Measurements from ENCODE around the gene NOP14.
"Not testable (repeated sequence)": the region's sequence is repeated elsewhere in the genome, so short reads cannot be mapped to it uniquely, and the experiment has no call there.

Gene NOP14

DNA sequence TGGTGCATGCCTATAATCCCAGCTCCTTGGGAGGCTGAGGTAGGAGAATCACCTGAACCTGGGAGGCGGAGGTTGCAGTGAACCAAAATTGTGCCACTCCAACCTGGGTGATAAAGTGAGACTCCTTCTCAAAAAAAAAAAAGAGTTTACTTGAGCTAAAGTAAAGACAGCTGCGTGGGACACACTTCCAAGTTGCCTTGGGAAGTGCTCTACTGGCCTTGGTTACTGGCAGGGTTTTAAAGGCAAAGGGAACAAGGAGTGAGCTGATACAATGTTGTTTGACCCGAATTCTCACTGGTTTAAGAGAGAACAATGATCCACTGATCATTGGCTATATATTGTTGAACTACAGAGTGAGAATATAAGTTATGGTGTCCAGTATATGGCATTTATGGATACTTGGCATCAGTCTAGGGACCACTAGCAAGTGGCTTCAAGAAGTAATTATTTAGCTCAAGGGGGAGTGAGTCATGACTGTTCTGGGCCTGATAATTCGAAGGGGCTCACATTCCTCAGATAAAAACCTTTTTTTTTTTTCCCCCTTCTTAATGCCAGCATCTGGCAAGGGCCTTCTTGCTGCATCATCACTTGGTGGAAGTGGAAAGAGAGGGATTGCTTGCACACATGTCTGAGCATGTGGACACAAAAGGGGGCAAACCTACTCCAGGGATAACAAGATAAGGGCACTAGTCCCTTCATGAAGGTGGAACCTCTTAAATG, 32.5 kb upstream of the NOP14 start:
- TF ChIP-seq ZFX (IDR thresholded peaks at IDR 0.05; ENCODE audit: borderline replicate concordance): no peak
- TF ChIP-seq CTCF (IDR thresholded peaks at IDR 0.05): no peak
- H3K27ac ChIP-seq: no peak overlapping the region

DNA sequence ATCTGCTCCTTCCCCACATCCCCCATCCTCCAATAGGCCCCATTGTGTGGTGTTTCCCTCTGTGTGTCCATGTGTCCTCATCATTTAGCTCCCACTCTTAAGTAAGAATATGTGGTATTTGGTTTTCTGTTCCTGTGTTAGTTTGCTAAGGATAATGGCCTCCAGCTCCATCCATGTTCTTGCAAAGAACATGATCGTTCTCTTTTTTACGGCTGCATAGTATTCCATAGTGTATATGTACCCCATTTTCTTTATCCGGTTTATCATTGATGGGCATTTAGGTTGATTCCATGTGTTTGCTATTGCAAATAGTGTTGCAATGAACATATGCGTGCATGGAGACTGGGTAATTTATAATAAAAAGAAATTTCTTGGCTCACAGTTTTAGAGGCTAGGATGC, 31.7 kb upstream of the NOP14 start:
- no peak for TF ChIP-seq CTCF (IDR thresholded peaks at IDR 0.05)
- no peak for TF ChIP-seq ZFX (IDR thresholded peaks at IDR 0.05; ENCODE audit: borderline replicate concordance)
- no peak overlapping the region for H3K27ac ChIP-seq

- TF ChIP-seq ZFX (IDR thresholded peaks at IDR 0.05; ENCODE audit: borderline replicate concordance) (no peak), CTCF (IDR thresholded peaks at IDR 0.05) (no peak)
- H3K27ac ChIP-seq: no peak overlapping the region
These were observed 28.0 kb upstream of the NOP14 start for GRCh38 chr4:2991243-2991642.

GRCh38 chr4:2983715-2984114, 20.5 kb upstream of the NOP14 start:
- H3K27ac ChIP-seq: not testable (repeated sequence)

DNA sequence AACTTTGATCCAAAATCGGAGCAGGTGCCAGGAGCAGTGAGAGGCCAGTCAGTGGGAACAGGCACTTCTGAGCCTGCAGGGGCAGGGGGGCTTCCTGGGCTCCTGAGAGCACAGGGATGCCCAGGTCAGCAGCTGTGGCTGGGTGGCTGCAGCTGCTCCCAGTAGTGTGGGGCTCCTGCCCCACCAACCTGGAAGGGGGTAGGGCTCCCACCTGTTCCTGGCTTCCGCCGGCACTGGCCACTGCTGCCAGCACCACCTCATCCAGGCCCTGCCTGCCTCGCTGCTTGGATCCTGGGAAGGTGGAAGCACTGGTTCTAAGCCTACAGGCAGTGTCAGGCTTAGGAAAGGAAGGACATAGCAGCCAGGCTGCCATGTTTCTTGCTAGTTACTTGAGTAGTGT, 18.8 kb upstream of the NOP14 start:
- H3K27ac ChIP-seq: no peak overlapping the region
- TF ChIP-seq ZFX (IDR thresholded peaks at IDR 0.05; ENCODE audit: borderline replicate concordance) (no peak), CTCF (IDR thresholded peaks at IDR 0.05) (no peak)

DNA sequence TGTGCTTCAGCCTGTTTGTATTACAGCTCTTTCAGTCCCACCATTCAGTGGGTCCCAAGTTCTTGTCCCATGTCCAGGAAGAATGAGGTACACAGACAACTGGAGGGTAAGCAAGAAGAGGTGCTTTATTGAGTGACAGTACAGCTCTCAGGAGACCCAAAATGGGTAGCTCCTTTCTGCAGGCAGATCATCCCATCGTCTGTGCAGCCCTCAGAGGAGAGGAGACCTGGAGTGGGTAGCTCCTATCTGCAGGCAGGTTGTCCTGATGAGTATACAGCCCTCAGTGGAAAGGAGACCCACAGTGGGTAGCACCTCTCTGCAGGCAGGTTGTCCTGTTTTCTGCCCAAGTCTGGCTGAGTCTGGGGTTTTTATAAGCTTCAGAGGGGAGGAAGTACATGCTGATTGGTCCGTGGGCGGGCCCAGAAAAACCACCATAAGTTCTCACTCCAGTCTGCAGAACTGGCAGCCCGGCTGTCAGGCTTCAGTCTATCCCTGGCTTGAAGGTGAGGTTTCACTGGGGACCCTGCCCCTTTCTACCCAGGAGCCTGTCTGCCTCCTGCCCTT, 18.1 kb upstream of the NOP14 start:
- TF ChIP-seq CTCF (IDR thresholded peaks at IDR 0.05) (no peak), ZFX (IDR thresholded peaks at IDR 0.05; ENCODE audit: borderline replicate concordance) (no peak)
- no peak overlapping the region for H3K27ac ChIP-seq

DNA sequence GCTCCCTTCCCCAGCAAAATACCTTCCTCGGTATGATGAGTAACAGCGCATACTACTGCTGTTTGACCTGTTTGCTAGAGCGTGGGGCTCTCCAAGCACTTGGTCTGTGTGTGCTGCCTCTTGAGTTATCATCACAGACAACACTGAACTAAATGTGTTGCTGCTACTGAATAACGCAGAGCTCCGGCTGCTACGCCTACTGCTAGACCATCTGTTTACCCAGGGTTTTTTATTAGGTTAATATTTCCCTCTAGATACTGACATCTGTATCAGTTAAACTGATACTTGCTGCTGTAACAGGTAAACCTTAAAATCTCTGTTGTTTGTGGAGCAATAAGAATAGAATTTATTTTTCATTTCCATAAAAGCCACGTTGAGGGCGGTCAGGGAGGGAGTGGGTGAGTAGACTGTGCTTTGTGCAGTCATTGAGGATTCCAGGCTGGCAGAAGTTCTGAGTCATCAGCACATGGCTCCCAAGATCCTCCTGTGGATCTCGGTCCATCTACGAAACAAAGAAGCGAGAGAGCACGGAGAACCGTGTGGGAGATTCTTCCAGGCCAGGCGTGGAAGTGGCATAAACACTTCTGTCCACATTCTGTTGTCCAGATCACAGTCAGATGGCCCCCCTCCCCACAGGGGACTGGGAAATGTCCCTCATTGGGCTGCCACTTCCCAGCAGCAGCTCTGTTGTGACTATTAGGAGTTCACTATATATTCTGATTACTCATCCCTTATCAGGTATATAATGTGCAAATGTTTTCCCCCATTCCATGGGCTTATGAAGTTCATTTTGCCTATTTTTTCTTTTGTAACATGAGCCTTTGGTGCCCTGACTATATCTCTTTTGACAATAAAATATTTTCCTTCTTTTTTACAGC, 14.2 kb upstream of the NOP14 start:
- TF ChIP-seq ZFX (IDR thresholded peaks at IDR 0.05; ENCODE audit: borderline replicate concordance) (no peak), CTCF (IDR thresholded peaks at IDR 0.05) (no peak)
- no peak overlapping the region for H3K27ac ChIP-seq

All from 22Rv1 (cell line).